ENCODE results near the gene CC2D1B. TPM values are rescaled to one million over a fixed set of nuclear protein-coding genes. Genes with fewer than 3 reads are reported as not detected.

The CC2D1B gene
- total RNA-seq, 4 donors from 2014 or later = 19.5 to 30.3 (median 25.1) TPM

- Histone ChIP-seq H3K4me3 (no peak overlapping the region), H3K4me1 (no peaks in the 10 kb centered on the region), H3K36me3 (peaks cover 11 to 91% (median 26%) of the 10 kb centered on the region in 4 donors), H3K27ac (replicated peaks in 1 of 4) (no peak overlapping the region), H3K9me3 (no peaks in the 10 kb centered on the region), H3K27me3 (no peaks in the 10 kb centered on the region)
- no peak for TF ChIP-seq CTCF (IDR thresholded peaks at IDR 0.05)
- no peak for TF ChIP-seq EP300 (IDR thresholded peaks at IDR 0.05)
- no peak for TF ChIP-seq POLR2AphosphoS5 (IDR thresholded peaks at IDR 0.05)
- no peak for TF ChIP-seq POLR2A (IDR thresholded peaks at IDR 0.05; ENCODE audit: low read depth)
- 80% methylated on average over 7 of the region's 11 CpGs for WGBS
- intact Hi-C loops (cut with DNase I) = no loop called here
- no peak for DNase-seq (ENCODE audit: extremely low spot score)
Measured at GRCh38 chr1:52306227-52307006, 59.6 kb downstream of the CC2D1B start.

- intact Hi-C loops (cut with DNase I) = no loop called here
- H3K27ac ChIP-seq (replicated peaks in 1 of 4) = no peak overlapping the region
- no peaks in the 10 kb centered on the region for H3K4me1 ChIP-seq
- H3K9me3 ChIP-seq = no peaks in the 10 kb centered on the region
- DNase-seq (ENCODE audit: extremely low spot score) = no peak
- 78% methylated on average over 7 of the region's 13 CpGs for WGBS
- no peak overlapping the region for H3K4me3 ChIP-seq
- TF ChIP-seq POLR2A (IDR thresholded peaks at IDR 0.05; ENCODE audit: low read depth) (no peak), POLR2AphosphoS5 (IDR thresholded peaks at IDR 0.05) (no peak), CTCF (IDR thresholded peaks at IDR 0.05) (no peak), EP300 (IDR thresholded peaks at IDR 0.05) (no peak)
- no peaks in the 10 kb centered on the region for H3K27me3 ChIP-seq
- H3K36me3 ChIP-seq = peaks cover 11 to 83% (median 25%) of the 10 kb centered on the region in 4 donors
Measured at GRCh38 chr1:52305417-52306226, 60.4 kb downstream of the CC2D1B start.

Other genes with a start within 250 kb of the CC2D1B start
- gene ZFYVE9, start 224.1 kb downstream of the CC2D1B start, total RNA-seq = 10 to 100 TPM; 38.1 to 54.8 (median 40.9) TPM
- 1 to 10 TPM in 1 of 4 donors, under 1 TPM in 3; 0.17 to 1.2 (median 0.33) TPM for gene ORC1, start 38.2 kb upstream of the CC2D1B start, total RNA-seq
- 10 to 100 TPM; 10.9 to 21.7 (median 13.7) TPM for gene PRPF38A, start 38.4 kb upstream of the CC2D1B start, total RNA-seq
- 10 to 100 TPM; 32.3 to 58.6 (median 42.7) TPM for gene TUT4, start 186.9 kb upstream of the CC2D1B start, total RNA-seq
- 10 to 100 TPM in 3 of 4 donors, 1 to 10 TPM in 1; 9.3 to 17.3 (median 16.4) TPM for gene GPX7, start 236.2 kb upstream of the CC2D1B start, total RNA-seq

Data from esophagus muscularis mucosa (tissue), 4 donors.